Caki2 (cell line): Measurements from ENCODE around the gene CFAP61. TPM values are rescaled to one million over a fixed set of nuclear protein-coding genes. Genes with fewer than 3 reads are reported as not detected.

Experiments
- DNase-seq: peaks from one replicate; pipeline ENCODE4 v3.0.0-alpha.2; 2015; ENCODE audit warnings: low read depth
- in situ Hi-C: cut with HindIII; loops from 2 replicates; pipeline ENCODE4 v1.10.0; 2016; ENCODE audit warnings: low sequenced_read_pairs, low pct_unique_long_range_greater_than_20kb, mixed read lengths
- total RNA-seq: library from RNA; depleted of rRNA; stranded (reverse); fragments of >200 nt; shearing (Covaris generic); gene quantifications from 2 replicates; pipeline ENCODE4 v1.2.3, GENCODE V29; 2014; ENCODE audit warnings: low replicate concordance

CFAP61 gene
- total RNA-seq, 1 experiment from 2014 or later, result 0.07 TPM

DNA sequence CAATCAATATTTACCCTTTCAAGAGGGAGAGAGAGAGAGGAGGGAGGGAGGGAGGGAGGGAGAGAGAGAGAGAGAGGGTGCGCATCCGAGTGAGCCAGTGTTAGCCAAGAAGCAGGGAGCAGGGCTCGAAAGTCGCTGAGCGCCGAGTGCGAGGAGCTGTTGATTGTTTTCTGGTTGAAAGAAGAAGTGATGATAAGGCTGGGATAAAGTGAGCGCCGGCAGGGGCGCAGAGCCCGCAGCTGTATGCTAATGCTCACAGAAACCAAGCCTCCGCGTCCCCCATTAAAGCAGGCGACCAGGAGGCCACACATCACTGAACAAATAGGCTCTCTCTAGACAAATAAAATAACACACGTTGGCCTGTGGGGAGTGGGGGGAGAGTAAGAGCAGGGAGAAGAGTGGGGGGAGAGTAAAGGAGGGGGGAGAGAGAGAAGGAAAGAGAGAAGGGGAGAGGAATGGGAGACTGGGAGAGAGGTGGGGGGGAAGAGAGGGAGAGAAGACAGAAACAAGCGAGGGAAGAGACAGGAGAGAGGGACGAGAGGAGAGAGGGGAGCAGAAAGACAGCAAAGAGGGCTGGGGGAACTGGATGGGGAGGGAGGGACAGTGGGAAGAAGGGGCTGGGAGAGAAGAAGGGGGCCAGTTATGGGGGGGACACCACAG lies 310.6 kb downstream of the CFAP61 start:
- no peak for DNase-seq
- in situ Hi-C loops, result no loop called here

DNA sequence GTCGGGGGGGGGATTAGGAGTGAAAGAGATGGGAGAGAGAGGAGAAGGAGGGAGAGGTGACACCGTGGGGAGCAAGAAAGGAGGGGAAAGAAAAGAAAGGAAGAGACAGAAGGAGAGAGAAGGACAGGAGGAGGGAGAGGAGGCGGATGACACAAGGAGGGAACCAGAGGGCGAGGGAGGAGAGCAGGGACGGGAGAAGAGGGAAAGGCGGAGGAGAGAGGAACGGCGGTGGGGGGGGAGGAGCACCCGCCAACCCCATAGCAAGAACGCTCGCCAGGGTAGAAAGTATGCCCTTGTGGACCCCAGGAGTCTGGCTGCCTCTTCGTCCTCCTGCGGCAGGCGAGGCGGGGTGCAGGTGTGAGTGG lies 311.1 kb downstream of the CFAP61 start:
- in situ Hi-C loops, result no loop called here

DNA sequence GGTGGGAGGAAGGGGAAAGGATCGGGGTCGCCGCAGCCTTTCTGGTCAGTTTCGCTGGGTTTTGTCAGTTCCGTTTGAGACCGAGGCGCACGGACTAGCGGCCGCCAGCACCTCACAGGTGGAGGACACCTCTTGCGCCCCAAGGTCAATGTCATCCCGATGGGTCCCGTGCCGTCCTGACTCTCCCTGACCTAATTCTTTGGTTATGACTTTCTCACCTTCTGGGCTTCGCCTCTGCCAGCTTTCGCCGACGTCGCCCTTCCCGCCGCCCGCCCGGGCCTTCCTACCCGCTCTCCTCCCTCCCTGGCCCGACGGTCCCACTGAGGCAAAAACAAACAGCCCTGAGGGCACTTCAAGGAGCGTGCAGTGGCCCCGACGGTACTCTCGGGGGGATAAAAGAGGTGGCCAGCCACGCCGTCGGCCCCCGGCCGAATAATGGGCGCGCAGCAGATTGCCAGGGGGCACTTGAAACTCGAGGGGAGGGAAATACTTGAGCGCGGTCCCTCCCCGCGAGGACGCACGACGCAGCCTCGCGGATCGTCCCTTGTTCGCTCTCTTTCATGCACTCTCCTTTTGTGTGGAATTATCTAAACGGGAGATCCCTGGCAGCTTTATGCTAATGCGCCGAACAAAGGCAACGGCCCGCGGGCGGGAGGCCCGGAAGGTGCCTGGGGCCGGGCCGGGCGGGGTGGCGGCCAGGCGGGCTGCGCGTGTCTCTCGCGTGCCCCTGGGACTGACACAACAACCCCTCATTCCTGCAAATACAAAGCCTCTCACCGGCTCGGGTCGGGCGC lies 311.7 kb downstream of the CFAP61 start:
- DNase-seq, result no peak
- in situ Hi-C loops, result no loop called here

More for the DNA sequence above, 311.1 kb downstream of the CFAP61 start:
- DNase-seq, result no peak

DNA sequence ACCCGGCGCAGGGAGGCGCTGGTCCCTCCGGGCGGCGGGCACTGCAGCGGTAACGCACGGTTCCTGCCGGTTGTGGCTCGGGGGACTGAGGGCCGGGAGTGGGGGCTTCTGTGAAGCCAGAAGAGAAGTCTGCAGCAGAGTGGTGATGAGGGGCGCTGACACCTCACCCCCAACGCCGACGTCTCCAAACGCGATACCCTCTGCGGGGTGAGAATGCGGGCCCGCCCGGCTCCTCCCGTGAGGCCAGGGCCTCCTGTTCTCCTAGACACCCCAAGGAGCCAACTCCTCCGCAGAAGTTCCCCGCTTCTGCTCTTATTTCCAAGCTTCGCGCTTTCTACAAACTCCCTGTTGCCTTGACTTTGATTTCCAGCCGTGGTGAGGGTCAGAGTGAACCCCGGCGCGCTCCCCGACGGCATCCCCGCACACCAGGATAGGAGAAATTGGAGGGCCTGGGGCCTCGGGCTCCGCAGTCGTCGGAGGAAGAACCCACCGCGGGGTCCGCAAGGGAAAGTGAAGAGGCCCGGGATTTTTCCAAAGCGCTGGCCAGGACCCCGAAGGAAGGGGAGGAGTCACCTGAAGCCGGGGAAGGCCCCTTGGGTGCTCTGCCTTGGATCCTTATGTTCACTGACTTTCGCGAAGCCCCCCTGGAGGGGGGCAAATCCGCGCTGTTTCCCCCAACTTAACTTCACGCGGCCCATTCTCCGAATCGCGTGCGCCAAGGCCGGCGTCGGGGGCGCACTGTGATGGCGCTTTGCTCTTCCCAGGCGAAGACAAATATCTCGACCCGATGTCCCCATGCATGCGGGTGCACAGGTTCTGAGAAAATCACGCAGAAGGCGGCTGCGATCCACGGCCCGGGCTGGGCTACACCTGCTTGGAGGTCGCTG lies 312.5 kb downstream of the CFAP61 start:
- no peak for DNase-seq
- in situ Hi-C loops, result no loop called here

DNA sequence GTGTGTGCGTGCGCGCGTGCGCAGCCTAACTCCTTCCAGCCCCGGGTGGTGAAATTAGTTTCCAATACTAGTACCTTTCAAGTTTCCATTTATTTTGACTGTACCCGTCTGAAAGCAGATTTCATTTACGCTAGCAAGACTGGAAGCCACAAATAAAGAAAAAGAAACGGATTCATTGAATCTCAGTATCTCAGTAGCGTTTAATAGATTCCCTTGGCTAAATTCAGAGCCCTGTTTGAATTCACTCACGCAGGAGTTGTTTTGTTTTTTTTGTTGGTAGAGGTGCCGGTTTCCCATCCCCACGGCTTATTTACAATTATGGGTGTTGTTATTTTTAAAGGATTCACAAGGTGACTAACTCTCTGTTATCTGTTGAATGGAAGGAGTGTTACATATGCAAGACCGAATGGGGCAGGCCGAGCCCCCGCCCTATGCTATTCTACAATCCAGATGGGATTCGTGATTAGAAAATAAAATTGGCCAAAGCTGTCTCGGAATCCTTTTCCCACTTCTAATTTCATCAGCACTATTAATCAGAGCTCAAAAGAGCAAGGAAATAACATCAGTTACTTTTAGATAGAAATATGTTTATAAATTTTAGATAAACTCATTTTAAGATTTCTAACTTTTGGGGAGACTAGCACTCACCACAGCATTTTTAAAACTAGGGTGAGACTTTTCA lies 313.3 kb downstream of the CFAP61 start:
- in situ Hi-C loops, result no loop called here
- DNase-seq, result no peak

DNA sequence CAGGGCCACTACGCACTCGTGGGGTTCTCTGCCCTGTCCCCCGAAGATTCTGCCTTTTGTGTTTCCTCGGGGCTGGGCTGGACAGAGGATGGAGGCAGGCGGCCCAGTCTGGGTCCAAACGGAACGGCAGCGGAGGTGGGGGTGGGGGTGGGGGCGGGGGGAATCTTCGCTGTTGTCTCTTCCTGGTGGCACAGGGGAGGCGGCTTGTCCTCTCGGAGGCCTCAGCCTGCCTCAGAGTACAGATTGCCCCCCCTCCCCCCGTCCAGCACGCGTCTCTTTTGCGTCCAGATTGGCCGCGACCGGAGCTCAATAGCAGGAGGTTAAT lies 314.2 kb downstream of the CFAP61 start:
- no peak for DNase-seq
- in situ Hi-C loops, result no loop called here

DNA sequence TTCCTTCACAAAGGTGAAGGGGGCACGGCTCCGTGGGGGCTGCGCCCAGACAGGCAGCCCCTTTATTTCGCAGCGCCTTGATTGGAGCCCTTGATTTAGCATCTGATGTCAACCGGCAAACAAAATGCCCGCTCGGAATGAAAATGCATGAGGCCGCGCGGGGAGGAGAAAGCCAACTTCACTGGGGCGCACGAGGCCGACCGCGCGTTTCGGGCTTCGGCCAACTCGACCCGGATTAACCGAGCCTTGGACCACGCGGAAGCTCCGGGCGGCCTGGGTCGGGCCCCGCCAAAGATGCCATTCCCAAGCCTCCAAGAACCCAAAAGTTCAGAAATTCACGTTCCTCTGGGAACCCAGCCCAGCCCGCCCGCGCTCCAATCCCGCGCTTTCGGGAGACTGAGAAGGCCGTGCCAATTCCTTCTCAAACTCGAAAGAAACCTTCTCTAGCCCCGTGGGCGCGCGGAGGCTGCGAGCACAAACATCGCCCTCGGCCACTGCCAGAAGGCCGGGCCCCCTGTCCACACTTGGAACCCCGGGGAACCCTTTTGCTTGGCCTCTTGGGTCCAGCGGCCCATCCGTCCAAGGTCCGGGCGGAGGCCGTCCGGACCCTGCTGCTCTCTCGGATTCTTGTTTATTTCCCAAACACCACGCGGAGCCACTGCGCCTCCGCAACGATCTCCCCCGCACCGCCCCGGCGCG lies 314.7 kb downstream of the CFAP61 start:
- DNase-seq, result no peak
- in situ Hi-C loops, result no loop called here

DNA sequence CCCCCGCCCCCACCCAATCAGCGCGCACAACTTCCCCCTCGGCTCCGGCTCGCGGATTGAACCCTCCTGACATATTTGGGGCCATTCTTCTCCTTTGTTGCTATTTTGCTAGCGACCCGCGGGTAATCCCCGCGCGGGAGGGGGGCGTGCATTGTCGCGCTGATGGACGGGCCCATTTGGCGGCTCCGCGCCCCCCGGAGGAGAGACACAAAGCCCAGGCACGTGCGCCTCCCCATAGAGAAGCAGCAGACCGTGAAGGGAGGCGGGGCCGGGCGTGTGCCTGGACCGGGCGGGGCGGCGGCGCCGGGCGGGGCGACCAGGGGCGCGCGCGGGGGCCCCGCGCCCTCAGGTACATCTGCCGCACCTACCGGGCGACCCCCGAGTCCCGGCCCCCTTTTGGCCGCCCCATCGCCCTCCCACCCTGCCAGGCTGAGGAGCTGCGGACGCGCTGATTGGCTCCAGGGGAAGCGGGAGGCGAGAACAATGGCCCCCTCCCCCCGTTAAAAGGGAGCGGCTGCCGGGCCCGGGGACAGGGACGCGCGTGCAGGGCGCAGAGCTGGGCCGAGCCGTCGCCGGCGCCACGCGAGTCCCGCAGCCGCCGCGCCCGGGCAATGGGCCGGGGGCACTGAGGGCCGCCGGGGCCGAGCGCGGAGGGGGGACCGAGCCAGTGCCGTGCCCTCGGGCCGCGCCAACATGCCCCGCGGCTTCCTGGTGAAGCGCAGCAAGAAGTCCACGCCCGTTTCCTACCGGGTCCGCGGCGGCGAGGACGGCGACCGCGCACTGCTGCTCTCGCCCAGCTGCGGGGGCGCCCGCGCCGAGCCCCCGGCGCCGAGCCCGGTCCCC lies 315.5 kb downstream of the CFAP61 start, which contains the start of gene INSM1:
Gene INSM1 (plus strand): TSS at position 530 of the 843 bp plus-strand sequence. CDS start 164 bp downstream, at position 694.
- no peak for DNase-seq
- in situ Hi-C loops, result no loop called here

DNA sequence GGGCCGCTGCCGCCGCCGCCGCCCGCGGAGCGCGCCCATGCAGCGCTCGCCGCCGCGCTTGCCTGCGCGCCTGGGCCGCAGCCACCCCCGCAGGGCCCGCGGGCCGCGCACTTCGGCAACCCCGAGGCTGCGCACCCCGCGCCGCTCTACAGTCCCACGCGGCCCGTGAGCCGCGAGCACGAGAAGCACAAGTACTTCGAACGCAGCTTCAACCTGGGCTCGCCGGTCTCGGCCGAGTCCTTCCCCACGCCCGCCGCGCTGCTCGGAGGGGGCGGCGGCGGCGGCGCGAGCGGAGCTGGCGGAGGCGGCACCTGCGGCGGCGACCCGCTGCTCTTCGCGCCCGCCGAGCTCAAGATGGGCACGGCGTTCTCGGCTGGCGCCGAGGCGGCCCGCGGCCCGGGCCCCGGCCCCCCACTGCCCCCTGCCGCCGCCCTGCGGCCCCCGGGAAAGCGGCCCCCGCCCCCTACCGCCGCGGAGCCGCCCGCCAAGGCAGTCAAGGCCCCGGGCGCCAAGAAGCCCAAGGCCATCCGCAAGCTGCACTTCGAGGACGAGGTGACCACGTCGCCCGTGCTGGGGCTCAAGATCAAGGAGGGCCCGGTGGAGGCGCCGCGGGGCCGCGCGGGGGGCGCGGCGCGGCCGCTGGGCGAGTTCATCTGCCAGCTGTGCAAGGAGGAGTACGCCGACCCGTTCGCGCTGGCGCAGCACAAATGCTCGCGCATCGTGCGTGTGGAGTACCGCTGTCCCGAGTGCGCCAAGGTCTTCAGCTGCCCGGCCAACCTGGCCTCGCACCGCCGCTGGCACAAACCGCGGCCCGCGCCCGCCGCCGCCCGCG lies 316.3 kb downstream of the CFAP61 start:
- in situ Hi-C loops, result no loop called here

DNA sequence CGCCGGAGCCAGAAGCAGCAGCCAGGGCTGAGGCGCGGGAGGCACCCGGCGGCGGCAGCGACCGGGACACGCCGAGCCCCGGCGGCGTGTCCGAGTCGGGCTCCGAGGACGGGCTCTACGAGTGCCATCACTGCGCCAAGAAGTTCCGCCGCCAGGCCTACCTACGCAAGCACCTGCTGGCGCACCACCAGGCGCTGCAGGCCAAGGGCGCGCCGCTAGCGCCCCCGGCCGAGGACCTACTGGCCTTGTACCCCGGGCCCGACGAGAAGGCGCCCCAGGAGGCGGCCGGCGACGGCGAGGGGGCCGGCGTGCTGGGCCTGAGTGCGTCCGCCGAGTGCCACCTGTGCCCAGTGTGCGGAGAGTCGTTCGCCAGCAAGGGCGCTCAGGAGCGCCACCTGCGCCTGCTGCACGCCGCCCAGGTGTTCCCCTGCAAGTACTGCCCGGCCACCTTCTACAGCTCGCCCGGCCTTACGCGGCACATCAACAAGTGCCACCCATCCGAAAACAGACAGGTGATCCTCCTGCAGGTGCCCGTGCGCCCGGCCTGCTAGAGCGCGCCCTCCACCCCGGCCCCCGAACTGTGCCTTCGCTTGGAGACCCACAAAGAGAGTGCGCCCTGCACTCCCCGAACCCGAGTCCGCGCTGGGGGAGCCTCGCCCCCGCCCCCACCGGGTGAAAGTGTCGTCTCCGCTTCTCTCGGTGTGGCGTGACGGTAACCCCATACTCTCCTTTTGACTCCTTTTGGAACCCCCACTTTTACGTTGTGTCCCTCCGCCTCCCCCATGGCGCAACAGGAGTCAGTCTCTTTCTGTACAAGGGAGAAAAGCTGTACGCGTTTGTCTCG lies 317.1 kb downstream of the CFAP61 start:
- DNase-seq, result no peak
- in situ Hi-C loops, result no loop called here

More for the DNA sequence above, 316.3 kb downstream of the CFAP61 start:
- DNase-seq, result no peak

DNA sequence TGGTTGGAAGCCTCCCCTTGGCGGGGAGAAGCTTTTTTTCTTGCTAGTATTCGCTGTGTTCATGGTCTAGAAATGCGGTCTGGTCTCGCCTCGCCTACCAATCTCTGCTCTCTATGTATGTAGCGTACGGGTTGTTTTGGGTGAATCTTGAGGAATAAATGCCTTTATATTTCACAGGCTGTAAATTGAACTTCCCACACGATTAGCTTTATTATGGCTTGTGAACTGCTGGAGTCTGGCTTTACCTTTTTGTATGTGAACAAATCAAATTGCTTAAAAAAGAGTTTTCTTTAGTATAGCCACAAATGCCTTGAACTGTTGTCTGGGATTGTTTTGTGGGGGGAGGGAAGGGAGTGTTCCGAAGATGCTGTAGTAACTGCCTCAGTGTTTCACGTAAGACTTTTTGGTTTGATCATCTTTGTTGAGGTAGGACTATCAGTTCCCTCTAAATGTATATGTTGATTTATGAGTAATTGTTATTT lies 317.8 kb downstream of the CFAP61 start:
- DNase-seq, result no peak
- in situ Hi-C loops, result no loop called here

DNA sequence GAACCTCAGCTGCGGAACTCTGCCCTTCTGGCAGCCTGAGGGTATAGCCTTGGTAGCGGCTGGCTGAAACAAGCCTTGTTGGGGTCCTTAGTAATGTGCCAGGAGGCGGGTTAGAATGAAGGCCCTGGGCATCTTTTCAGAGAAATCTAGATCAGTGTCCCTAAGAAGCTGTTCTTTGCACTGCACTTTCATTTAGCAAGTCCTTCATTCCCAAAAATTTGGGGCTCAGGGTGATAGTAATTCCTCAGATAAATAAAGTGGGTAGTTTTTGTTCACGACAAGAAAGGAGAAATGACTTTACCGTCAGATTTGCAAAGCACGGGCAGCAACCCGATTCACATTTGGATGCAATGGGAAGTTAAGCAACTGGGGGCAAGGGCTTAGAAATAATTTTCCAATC lies 318.8 kb downstream of the CFAP61 start:
- DNase-seq, result no peak
- in situ Hi-C loops, result no loop called here

DNA sequence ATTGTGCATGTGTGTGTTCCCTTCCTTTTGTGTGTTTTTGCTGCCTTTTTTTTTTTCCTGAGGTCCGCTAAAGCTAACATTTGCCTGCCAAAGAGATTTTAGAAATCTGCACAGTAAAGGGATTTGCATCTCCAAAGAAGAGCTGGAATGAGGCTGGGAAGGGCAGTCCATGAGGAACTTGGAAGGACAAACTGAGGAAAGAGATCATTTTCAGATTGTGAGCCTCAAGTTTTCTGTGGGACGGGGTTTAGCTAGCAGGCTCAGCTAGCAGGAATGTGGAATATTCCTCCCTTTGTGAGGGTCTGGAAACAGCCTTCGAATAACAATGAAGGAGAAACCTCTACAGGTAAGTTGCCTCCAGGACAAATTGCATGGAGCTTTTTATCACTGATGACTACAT lies 319.3 kb downstream of the CFAP61 start:
- DNase-seq, result no peak
- in situ Hi-C loops, result no loop called here

DNA sequence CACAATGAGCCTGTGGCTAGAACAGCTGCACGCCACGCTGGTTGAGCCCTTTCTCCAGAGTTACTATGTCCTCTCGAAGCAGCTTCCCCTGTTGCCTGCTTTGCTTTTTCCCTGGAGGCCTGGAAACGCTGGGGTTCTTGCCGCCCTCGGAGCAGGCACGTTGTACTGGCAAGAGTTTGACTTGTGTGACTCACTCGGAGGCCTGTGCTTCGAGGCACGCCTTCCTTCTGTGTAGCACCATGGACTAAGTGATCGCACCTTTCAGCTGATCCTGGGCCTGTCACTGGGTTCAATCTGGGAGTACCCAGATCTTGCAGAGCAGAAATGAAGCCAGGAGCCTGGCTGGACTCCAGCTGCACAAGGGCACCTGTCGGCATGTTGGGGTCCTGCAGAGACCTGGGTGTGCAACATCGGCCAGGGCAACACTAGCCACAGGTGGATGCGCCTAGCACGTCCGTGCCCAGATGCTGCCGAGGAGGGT lies 320.8 kb downstream of the CFAP61 start:
- in situ Hi-C loops, result no loop called here
- no peak for DNase-seq

DNA sequence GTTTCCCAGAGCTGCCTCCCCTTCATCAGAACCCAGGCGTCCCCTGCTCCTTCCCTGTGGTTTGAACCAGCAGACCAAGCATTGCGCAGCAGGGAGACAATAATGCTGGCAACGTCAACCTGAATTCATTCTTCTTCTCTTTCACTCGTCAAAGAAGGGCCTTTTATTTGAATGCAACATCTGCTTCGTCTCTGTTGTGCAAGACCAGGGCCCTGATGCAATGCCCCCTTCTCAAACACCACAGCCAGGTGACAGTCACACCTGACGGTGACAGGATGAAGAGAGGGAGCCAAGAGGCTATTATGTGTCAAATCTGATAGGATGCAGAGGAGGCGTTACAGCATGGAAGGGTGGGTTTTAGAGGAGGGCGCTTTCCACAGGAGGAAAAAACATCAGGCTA lies 323.5 kb downstream of the CFAP61 start:
- no peak for DNase-seq
- in situ Hi-C loops, result no loop called here
